Activated CD8-positive, alpha-beta memory T cell treated with anti-CD3 and anti-CD28 coated beads for 48 hours (primary cell): ENCODE data around the gene GIPC2.
"Not testable (repeated sequence)": the region's sequence is repeated elsewhere in the genome, so short reads cannot be mapped to it uniquely, and the experiment has no call there.

ENCODE experiments used
- DNase-seq, 3 experiments: peaks; one replicate each; pipeline ENCODE4 v3.0.0-alpha.2; 2020; ENCODE audit warnings: low read depth in 2 of 3, low spot score in 2 of 3

The GIPC2 gene

GRCh38 chr1:78036450-78036849 is 9.3 kb upstream of the GIPC2 start:
- DNase-seq = no peak

- DNase-seq = no peak
These were observed 7.7 kb upstream of the GIPC2 start for GRCh38 chr1:78038071-78038470.

GRCh38 chr1:78038491-78038939 is 7.3 kb upstream of the GIPC2 start:
- no peak for DNase-seq

DNA sequence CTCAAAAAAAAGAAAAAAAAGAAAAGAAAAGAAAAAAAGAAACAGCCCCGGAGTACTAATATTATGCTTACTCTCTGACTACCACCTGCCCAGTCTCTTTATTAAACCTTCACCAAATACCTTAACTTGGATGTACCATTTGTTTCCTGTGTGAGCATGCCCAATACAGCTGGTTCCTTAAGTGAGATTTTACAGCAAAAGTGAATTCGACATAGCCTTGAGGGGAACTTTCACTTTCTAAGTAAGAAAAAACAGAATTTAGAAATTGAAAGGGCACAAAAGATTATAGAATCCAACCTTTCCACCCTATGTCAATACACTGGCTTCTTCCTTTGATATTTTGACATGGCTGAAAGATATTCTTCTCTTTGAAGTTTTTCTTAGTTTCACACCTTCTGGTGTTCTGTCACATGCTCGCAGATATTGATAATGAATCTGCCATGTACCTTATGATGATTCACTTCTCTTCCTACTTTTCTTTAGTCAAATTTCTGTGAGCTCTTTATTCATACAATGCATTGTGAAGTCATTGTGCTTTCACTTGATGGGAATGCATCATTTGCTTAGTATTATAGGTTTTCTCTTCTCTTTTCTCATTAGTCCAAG is 5.2 kb upstream of the GIPC2 start:
- no peak for DNase-seq

DNA sequence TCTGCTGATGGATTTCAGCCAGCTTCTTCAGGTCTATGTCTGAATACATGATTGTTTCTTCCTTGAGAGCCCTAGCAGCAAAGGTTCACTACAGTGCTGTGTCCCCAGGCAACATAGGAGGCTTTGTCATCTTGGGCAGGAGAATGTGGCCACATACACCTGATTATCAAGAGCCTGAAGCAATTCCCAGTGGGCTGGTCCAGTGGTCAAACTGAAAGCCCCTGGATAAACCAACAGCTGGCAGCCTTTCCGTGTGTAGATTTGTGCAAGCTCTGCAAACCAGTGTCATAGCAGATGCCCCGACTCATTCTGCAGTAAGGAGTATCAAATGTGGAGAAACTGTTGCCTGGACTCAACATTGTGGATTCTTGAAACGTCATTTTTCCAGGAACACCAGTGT is 2.3 kb upstream of the GIPC2 start:
- no peak for DNase-seq

DNA sequence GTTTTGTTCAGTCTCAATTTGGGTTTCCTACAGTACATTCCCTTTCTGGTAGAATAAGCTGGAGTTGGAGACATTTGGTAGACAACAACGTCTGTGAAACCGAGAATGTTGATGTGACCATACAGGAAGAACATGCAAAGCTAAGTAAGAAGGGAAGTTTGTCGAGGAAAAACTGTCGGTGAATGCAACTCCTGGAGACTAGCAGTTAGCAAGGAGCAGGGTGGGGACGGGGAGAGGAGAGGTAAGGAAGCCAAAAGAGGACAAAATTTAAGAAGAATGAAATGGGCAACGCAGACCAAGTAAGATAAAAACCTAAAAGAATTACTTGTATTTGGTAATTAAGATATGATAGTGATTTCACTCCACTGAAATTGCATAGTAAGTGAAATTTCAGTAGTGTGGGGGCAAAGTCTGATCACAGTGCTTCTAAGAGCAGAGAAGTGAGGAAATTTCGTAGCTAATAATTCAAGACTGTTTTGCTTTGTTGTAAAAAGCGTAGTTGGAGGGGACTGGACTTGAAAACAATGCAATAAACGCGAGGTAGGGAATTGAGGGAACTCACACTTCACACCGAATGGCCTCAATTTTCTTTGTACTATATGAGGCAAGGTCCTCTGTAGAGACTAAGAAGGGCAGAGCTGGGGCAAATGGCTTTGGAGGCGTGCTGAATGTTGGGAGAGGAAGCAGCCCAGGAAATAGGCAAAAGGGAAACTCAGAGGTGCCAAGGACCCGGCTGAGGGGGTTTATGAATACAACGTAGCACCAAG is 787 bp upstream of the GIPC2 start:
- DNase-seq = no peak

- DNase-seq = no peak
These were observed 222 bp upstream of the GIPC2 start for GRCh38 chr1:78045563-78045925.

DNA sequence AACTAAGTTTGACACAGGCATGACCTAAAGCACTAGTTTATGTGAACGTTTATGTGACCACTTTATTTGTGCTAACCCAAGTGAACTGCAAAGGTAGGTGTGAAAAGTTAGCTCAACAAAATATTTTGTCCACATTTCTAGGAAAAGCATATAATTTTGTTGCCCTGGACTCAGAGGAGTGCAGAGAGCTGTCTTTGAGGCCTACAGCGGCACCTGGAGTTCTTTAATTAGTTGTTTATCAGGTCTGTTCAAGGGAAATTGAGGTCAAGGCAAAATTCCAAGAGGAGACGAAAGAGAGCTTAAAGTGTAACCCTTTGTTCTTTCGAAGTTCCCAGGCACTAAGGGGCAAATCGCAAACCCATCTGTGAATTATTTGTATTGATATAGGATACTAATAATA is 1.3 kb downstream of the GIPC2 start:
- DNase-seq = no peak

DNA sequence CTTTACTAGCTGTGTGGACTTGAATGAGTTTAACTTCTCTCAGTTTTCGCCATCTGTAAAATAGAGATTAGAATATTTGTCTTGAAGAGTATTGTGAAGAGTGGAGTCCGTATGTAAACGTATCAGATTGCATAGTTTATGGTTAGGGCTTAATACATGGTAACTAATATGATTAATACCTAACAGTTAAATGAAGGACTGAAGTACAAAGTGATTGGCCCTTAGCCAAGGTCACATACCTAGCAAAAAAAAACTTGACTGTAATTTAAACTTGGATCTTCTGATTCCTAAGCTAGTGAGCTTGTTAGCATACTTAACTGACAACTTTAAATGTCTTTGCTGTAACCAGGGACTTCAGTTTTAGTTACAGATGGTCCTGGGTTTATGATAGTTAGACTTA is 1.9 kb downstream of the GIPC2 start:
- no peak for DNase-seq

GRCh38 chr1:78048446-78048845 is 2.7 kb downstream of the GIPC2 start:
- no peak for DNase-seq

- no peak for DNase-seq
These were observed 3.6 kb downstream of the GIPC2 start for GRCh38 chr1:78049396-78049795.

- DNase-seq = no peak
These were observed 5.2 kb downstream of the GIPC2 start for GRCh38 chr1:78051005-78051404.

GRCh38 chr1:78052685-78053405 is 7.1 kb downstream of the GIPC2 start:
- no peak for DNase-seq

- DNase-seq = no peak
These were observed 7.7 kb downstream of the GIPC2 start for GRCh38 chr1:78053498-78053897.

- no peak for DNase-seq
These were observed 8.8 kb downstream of the GIPC2 start for GRCh38 chr1:78054559-78054958.

GRCh38 chr1:78054972-78055371 is 9.2 kb downstream of the GIPC2 start:
- DNase-seq = no peak

DNA sequence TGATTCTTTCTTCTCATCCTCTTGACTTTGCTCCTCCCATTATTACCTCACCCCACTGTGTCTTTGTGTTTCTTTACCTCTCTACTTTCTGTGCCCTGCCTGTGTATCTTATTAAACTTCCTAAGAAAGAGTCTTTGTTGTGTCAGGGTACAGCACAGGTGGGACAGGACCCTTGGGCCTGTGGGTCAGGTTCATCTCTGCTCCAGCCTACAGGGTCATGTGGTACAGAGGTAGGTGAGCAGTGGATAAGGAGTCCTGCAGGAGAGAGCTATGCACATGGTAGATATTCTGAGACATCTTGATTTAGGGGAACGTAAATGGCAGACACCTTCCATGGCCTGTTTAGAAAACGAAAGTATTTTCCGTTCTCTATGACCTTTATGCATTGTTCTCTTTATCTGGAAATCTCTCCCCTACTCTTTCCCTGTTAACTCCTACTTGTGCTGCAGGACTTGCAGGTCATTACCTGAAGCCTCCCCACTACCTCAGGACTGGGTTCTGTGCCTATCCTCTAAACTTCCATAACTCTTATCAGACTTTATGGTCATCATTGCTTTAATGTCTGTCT is 9.9 kb downstream of the GIPC2 start:
- DNase-seq = no peak

GRCh38 chr1:78058670-78059069 is 12.9 kb downstream of the GIPC2 start:
- no peak for DNase-seq

DNA sequence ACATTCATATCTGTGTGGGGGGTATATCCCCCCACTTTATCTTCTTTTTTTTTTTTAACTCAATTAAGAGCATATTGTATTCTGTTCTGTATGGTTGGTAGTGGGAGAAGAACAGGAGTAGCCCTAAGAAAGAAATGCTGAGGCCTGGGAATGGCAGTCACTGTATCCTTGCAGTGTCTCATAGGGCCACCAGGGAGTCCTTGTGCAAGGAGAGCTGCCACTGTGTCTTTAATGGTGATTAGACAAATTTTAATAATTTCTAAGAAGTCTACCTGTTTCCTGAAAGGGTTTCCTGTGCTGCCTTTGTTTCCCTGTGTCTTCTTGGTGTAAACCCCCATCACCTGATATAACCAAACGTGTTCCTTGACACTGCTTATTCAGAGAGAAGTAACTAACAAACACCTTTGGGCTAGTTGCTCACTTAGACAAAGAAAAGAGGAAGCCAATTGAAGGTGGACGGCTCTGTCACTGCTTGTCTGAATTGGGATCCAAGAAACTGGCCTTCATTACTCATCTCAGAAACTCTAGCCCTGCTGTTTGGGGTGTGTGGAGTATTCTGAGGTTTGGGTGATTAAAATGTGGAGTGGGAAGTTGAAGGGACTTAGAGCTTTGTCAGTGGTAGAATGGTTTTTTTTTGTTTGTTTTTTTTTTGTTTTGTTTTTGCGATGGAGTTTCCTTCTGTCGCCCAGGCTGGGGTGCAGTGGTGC is 15.2 kb downstream of the GIPC2 start:
- no peak for DNase-seq

- DNase-seq = no peak
These were observed 16.2 kb downstream of the GIPC2 start for GRCh38 chr1:78061825-78062523.

DNA sequence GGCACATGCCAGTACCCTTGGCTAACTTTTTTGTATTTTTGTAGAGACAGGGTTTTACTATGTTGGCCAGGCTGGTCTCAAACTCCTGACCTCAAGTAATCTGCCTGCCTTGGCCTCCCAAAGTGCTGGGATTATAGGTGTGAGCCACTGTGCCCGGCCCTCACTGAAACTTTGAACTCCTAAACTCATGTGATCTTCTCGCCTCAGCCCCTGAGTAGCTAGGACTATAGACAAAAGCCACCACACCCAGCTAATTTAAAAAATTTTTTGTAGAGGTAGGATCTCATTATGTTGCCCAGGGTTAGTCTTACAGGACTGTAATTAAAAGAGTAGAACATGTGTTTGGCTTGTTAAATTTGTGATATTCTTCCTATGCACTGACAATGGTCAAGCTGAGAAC is 19.1 kb downstream of the GIPC2 start:
- not testable (repeated sequence) for DNase-seq
